Measurements from ENCODE around the gene PDE4B. TPM values are rescaled to one million over a fixed set of nuclear protein-coding genes. Genes with fewer than 3 reads are reported as not detected.
A peak's percentile ranks its signal among the peaks of the same experiment; 100 is the strongest.

The PDE4B gene
- total and polyA plus RNA-seq, 3 experiments from 2014 or later: 29.7 to 34.5 (median 31.4) TPM

- H3K27me3 Mint-ChIP-seq: no peaks in the 10 kb centered on the region
- no peaks in the 10 kb centered on the region for H3K9me3 ChIP-seq (ENCODE audit: low read length)
- no peaks in the 10 kb centered on the region for H3K27me3 ChIP-seq (ENCODE audit: insufficient read depth, low read length, poor library complexity, severe bottlenecking)
- no peaks in the 10 kb centered on the region for H3K9me3 Mint-ChIP-seq
- ChIA-PET POLR2A (interaction anchor here (0.9 kb wide), 2 partner anchors 23 to 25 kb away, joined by 4 read pairs; no protein-coding TSS in a partner anchor), CTCF (interaction anchor here (1.2 to 2.3 kb wide), 2 partner anchors 78 to 124 kb away, joined by 4 to 11 read pairs; no protein-coding TSS in a partner anchor)
- DNase-seq: no peak
- peaks cover 75% of the 10 kb centered on the region for H3K36me3 ChIP-seq (ENCODE audit: insufficient read depth, low read length)
- H3K27ac Mint-ChIP-seq: peak overlapping the region; percentile 36 to 83 (median 78)
- H3K4me3 Mint-ChIP-seq: peak overlapping the region in 2 of 7 donors; percentile 9 to 40
- H3K4me3 ChIP-seq (ENCODE audit: low read length): no peak overlapping the region
- H3K27ac ChIP-seq (ENCODE audit: low read depth, low read length): no peak overlapping the region
- peaks cover 51 to 85% (median 76%) of the 10 kb centered on the region in 3 donors for H3K4me1 Mint-ChIP-seq
- H3K4me1 ChIP-seq (ENCODE audit: insufficient read depth, low read length): peaks cover 50% of the 10 kb centered on the region
- peaks cover 45 to 96% (median 50%) of the 10 kb centered on the region in 3 donors for H3K36me3 Mint-ChIP-seq
Observed at GRCh38 chr1:66367369-66367768, 574.7 kb downstream of the PDE4B start.

- Histone ChIP-seq H3K36me3 (ENCODE audit: insufficient read depth, low read length) (peaks cover 67% of the 10 kb centered on the region), H3K9me3 (ENCODE audit: low read length) (no peaks in the 10 kb centered on the region), H3K27ac (ENCODE audit: low read depth, low read length) (no peak overlapping the region), H3K4me1 (ENCODE audit: insufficient read depth, low read length) (peaks cover 59% of the 10 kb centered on the region), H3K27me3 (ENCODE audit: insufficient read depth, low read length, poor library complexity, severe bottlenecking) (no peaks in the 10 kb centered on the region), H3K4me3 (ENCODE audit: low read length) (no peak overlapping the region)
- no peaks in the 10 kb centered on the region for H3K27me3 Mint-ChIP-seq
- H3K4me1 Mint-ChIP-seq: peaks cover 58 to 87% (median 76%) of the 10 kb centered on the region in 3 donors
- CTCF ChIA-PET: interaction anchor here (2.3 kb wide), 1 partner anchor 78 kb away, joined by 11 read pairs; no protein-coding TSS in a partner anchor
- H3K27ac Mint-ChIP-seq: peak overlapping the region in 6 of 8 donors; percentile 4 to 90 (median 42)
- no peak for DNase-seq
- peaks cover 43 to 96% (median 50%) of the 10 kb centered on the region in 3 donors for H3K36me3 Mint-ChIP-seq
- H3K9me3 Mint-ChIP-seq: no peaks in the 10 kb centered on the region
- POLR2A ChIA-PET: interaction anchor here (0.9 kb wide), 1 partner anchor 24 kb away, joined by 4 read pairs; no protein-coding TSS in a partner anchor
- H3K4me3 Mint-ChIP-seq: no peak overlapping the region
Observed at GRCh38 chr1:66368261-66368660, 575.6 kb downstream of the PDE4B start.

- ChIA-PET POLR2A (no interaction called here), CTCF (interaction anchor here (0.7 to 3.2 kb wide), 5 partner anchors 22 to 119 kb away, joined by 3 to 19 read pairs (median 3); no protein-coding TSS in a partner anchor)
- no peak for DNase-seq
- no peaks in the 10 kb centered on the region for H3K27me3 Mint-ChIP-seq
- peaks cover 46% of the 10 kb centered on the region for H3K36me3 ChIP-seq (ENCODE audit: insufficient read depth, low read length)
- peaks cover 70 to 93% (median 87%) of the 10 kb centered on the region in 3 donors for H3K4me1 Mint-ChIP-seq
- no peak overlapping the region for H3K4me3 ChIP-seq (ENCODE audit: low read length)
- H3K4me1 ChIP-seq (ENCODE audit: insufficient read depth, low read length): peaks cover 71% of the 10 kb centered on the region
- peaks cover 31 to 83% (median 38%) of the 10 kb centered on the region in 3 donors for H3K36me3 Mint-ChIP-seq
- peak overlapping the region; percentile 23 to 97 (median 81) for H3K27ac Mint-ChIP-seq
- no peaks in the 10 kb centered on the region for H3K27me3 ChIP-seq (ENCODE audit: insufficient read depth, low read length, poor library complexity, severe bottlenecking)
- peak overlapping the region in 3 of 7 donors; percentile 12 to 30 (median 13) for H3K4me3 Mint-ChIP-seq
- H3K27ac ChIP-seq (ENCODE audit: low read depth, low read length): no peak overlapping the region
- no peaks in the 10 kb centered on the region for H3K9me3 Mint-ChIP-seq
- no peaks in the 10 kb centered on the region for H3K9me3 ChIP-seq (ENCODE audit: low read length)
Observed at GRCh38 chr1:66370462-66370971, 577.8 kb downstream of the PDE4B start.

- peaks cover 68% of the 10 kb centered on the region for H3K4me1 ChIP-seq (ENCODE audit: insufficient read depth, low read length)
- H3K27me3 ChIP-seq (ENCODE audit: insufficient read depth, low read length, poor library complexity, severe bottlenecking): no peaks in the 10 kb centered on the region
- Mint-ChIP-seq H3K9me3 (no peaks in the 10 kb centered on the region), H3K36me3 (peaks cover 28 to 74% (median 31%) of the 10 kb centered on the region in 3 donors), H3K4me1 (peaks cover 74 to 93% (median 88%) of the 10 kb centered on the region in 3 donors), H3K27ac (peak overlapping the region; percentile 83 to 99 (median 94)), H3K27me3 (no peaks in the 10 kb centered on the region), H3K4me3 (peak overlapping the region in 6 of 7 donors; percentile 19 to 59 (median 46))
- H3K4me3 ChIP-seq (ENCODE audit: low read length): no peak overlapping the region
- no peak for DNase-seq
- peaks cover 37% of the 10 kb centered on the region for H3K36me3 ChIP-seq (ENCODE audit: insufficient read depth, low read length)
- no peak overlapping the region for H3K27ac ChIP-seq (ENCODE audit: low read depth, low read length)
- ChIA-PET POLR2A (interaction anchor here (0.6 kb wide), 1 partner anchor 113 kb away, joined by 3 read pairs; no protein-coding TSS in a partner anchor), CTCF (interaction anchor here (1.1 to 3.2 kb wide), 3 partner anchors 65 to 89 kb away, joined by 3 to 19 read pairs (median 4); no protein-coding TSS in a partner anchor)
- H3K9me3 ChIP-seq (ENCODE audit: low read length): no peaks in the 10 kb centered on the region
Observed at GRCh38 chr1:66371233-66372005, 578.7 kb downstream of the PDE4B start.

- H3K27ac Mint-ChIP-seq: peak overlapping the region; percentile 89 to 99 (median 94)
- peaks cover 62 to 83% (median 77%) of the 10 kb centered on the region in 3 donors for H3K4me1 Mint-ChIP-seq
- ChIA-PET POLR2A (no interaction called here), CTCF (interaction anchor here (3.2 kb wide), 1 partner anchor 73 kb away, joined by 19 read pairs; no protein-coding TSS in a partner anchor)
- no peak for DNase-seq
- H3K9me3 Mint-ChIP-seq: no peaks in the 10 kb centered on the region
- Histone ChIP-seq H3K27ac (ENCODE audit: low read depth, low read length) (no peak overlapping the region), H3K36me3 (ENCODE audit: insufficient read depth, low read length) (peaks cover 32% of the 10 kb centered on the region), H3K4me3 (ENCODE audit: low read length) (no peak overlapping the region), H3K4me1 (ENCODE audit: insufficient read depth, low read length) (peaks cover 56% of the 10 kb centered on the region), H3K9me3 (ENCODE audit: low read length) (no peaks in the 10 kb centered on the region), H3K27me3 (ENCODE audit: insufficient read depth, low read length, poor library complexity, severe bottlenecking) (no peaks in the 10 kb centered on the region)
- H3K4me3 Mint-ChIP-seq: peak overlapping the region in 6 of 7 donors; percentile 14 to 76 (median 64)
- no peaks in the 10 kb centered on the region for H3K27me3 Mint-ChIP-seq
- H3K36me3 Mint-ChIP-seq: peaks cover 25 to 62% (median 28%) of the 10 kb centered on the region in 3 donors
Observed at GRCh38 chr1:66372522-66373101, 579.9 kb downstream of the PDE4B start.

GRCh38 chr1:66373157-66373591 is 580.5 kb downstream of the PDE4B start:
- Mint-ChIP-seq H3K27me3 (no peaks in the 10 kb centered on the region), H3K27ac (peak overlapping the region; percentile 89 to 99 (median 94)), H3K4me3 (peak overlapping the region in 6 of 7 donors; percentile 14 to 76 (median 64)), H3K4me1 (peaks cover 59 to 80% (median 74%) of the 10 kb centered on the region in 3 donors), H3K9me3 (no peaks in the 10 kb centered on the region), H3K36me3 (peaks cover 23 to 56% (median 28%) of the 10 kb centered on the region in 3 donors)
- peaks cover 55% of the 10 kb centered on the region for H3K4me1 ChIP-seq (ENCODE audit: insufficient read depth, low read length)
- H3K36me3 ChIP-seq (ENCODE audit: insufficient read depth, low read length): peaks cover 26% of the 10 kb centered on the region
- H3K27me3 ChIP-seq (ENCODE audit: insufficient read depth, low read length, poor library complexity, severe bottlenecking): no peaks in the 10 kb centered on the region
- no peaks in the 10 kb centered on the region for H3K9me3 ChIP-seq (ENCODE audit: low read length)
- no peak for DNase-seq
- H3K4me3 ChIP-seq (ENCODE audit: low read length): no peak overlapping the region
- no peak overlapping the region for H3K27ac ChIP-seq (ENCODE audit: low read depth, low read length)
- ChIA-PET CTCF (interaction anchor here (3.2 kb wide), 1 partner anchor 72 kb away, joined by 19 read pairs; no protein-coding TSS in a partner anchor), POLR2A (no interaction called here)

- Histone ChIP-seq H3K4me3 (ENCODE audit: low read length) (no peak overlapping the region), H3K4me1 (ENCODE audit: insufficient read depth, low read length) (peaks cover 55% of the 10 kb centered on the region), H3K36me3 (ENCODE audit: insufficient read depth, low read length) (peaks cover 16% of the 10 kb centered on the region), H3K9me3 (ENCODE audit: low read length) (no peaks in the 10 kb centered on the region), H3K27ac (ENCODE audit: low read depth, low read length) (no peak overlapping the region), H3K27me3 (ENCODE audit: insufficient read depth, low read length, poor library complexity, severe bottlenecking) (no peaks in the 10 kb centered on the region)
- Mint-ChIP-seq H3K27ac (peak overlapping the region; percentile 91 to 99 (median 96)), H3K4me3 (peak overlapping the region in 6 of 7 donors; percentile 60 to 86 (median 72)), H3K36me3 (peaks cover 18 to 47% (median 23%) of the 10 kb centered on the region in 3 donors), H3K4me1 (peaks cover 59 to 73% (median 69%) of the 10 kb centered on the region in 3 donors), H3K9me3 (no peaks in the 10 kb centered on the region), H3K27me3 (no peaks in the 10 kb centered on the region)
- DNase-seq: no peak
- POLR2A ChIA-PET: interaction anchor here (0.6 to 1.0 kb wide), 2 partner anchors 39 to 73 kb away, joined by 3 read pairs; no protein-coding TSS in a partner anchor
- CTCF ChIA-PET: no interaction called here
Observed at GRCh38 chr1:66374148-66374547, 581.5 kb downstream of the PDE4B start.

Data from CD8-positive, alpha-beta memory T cell (primary cell).